Measurements from ENCODE around the gene ZNF837. TPM values are rescaled to one million over a fixed set of nuclear protein-coding genes. Genes with fewer than 3 reads are reported as not detected.

The ZNF837 gene
- total and polyA plus RNA-seq, 2 of the 13 experiments (the other 11 are each of a cell fraction or from before 2014, with no cell fraction given): 0.29 to 1.3 TPM

DNA sequence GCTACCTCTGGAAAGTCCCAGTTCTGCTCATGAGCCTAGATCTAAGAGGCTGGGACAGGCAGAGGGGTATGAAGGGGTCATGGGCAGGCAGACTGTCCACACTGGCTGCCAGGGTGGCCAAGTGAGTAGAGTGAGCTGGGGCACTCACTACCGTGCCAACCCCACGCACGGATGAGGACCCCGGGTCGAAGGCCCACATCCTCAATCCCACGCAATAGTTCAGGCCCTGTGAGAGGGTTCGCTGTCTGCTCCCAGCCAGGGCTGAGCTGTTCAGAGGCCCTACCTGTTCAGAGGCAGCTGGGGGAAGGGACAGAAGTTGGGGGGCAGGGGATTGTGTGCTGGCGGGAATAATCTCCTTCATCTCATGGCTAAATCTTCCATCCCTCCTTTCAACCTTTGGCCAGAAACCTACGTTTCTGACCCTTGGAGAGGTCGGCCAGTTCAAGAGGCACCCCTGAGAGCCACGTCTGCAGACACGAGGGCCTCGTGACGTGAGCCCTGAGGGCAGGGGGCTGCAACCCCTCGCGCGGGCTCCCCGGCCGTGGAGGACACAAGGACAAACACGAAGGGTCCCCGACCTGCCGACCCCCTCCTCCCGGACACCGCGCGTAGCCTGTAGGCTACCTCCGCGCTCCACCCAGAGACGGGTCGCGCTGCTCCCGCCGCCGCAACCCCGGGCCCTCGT, 5.2 kb upstream of the ZNF837 start (continued):
- TF ChIP-seq MTA1 (CRISPR knock-in tag; IDR thresholded peaks at IDR 0.05; ENCODE audit: borderline replicate concordance) (peak; percentile 80; the same call in 1 of the 2 replicates), ZFP90 (CRISPR knock-in tag; IDR thresholded peaks at IDR 0.05; ENCODE audit: borderline replicate concordance) (peak; percentile 12; the same call in 1 of the 2 replicates), RARG (CRISPR knock-in tag; IDR thresholded peaks at IDR 0.05; ENCODE audit: low read depth) (peak; percentile 94; the same call in 1 of the 2 replicates), ZNF672 (CRISPR knock-in tag; IDR thresholded peaks at IDR 0.05) (no peak), ZNF138 (CRISPR knock-in tag; IDR thresholded peaks at IDR 0.05; ENCODE audit: low read depth) (no peak), ZNF44 (CRISPR knock-in tag; IDR thresholded peaks at IDR 0.05) (no peak)
- TF ChIP-seq, protein P1, sequence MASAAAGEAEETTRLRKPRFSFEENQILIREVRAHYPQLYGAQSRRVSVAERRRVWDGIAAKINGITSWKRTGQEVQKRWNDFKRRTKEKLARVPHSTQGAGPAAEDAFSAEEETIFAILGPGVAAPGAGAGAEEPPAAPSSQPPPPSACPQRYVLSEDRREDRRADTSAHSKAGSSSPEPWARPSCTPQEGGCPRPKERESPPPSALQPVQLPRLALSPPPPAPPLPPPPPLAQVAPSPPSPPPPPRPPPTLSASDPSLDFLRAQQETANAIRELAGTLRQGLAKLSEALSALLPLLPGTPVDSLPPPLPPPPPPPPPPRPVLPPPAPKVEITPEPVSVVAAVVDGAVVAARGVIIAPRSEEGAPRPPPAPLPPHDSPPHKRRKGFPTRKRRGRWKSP (CRISPR knock-in tag; IDR thresholded peaks at IDR 0.05): no peak
- TF ChIP-seq, protein P2, sequence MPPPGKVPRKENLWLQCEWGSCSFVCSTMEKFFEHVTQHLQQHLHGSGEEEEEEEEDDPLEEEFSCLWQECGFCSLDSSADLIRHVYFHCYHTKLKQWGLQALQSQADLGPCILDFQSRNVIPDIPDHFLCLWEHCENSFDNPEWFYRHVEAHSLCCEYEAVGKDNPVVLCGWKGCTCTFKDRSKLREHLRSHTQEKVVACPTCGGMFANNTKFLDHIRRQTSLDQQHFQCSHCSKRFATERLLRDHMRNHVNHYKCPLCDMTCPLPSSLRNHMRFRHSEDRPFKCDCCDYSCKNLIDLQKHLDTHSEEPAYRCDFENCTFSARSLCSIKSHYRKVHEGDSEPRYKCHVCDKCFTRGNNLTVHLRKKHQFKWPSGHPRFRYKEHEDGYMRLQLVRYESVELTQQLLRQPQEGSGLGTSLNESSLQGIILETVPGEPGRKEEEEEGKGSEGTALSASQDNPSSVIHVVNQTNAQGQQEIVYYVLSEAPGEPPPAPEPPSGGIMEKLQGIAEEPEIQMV (CRISPR knock-in tag; IDR thresholded peaks at IDR 0.05; ENCODE audit: low read depth): no peak

DNA sequence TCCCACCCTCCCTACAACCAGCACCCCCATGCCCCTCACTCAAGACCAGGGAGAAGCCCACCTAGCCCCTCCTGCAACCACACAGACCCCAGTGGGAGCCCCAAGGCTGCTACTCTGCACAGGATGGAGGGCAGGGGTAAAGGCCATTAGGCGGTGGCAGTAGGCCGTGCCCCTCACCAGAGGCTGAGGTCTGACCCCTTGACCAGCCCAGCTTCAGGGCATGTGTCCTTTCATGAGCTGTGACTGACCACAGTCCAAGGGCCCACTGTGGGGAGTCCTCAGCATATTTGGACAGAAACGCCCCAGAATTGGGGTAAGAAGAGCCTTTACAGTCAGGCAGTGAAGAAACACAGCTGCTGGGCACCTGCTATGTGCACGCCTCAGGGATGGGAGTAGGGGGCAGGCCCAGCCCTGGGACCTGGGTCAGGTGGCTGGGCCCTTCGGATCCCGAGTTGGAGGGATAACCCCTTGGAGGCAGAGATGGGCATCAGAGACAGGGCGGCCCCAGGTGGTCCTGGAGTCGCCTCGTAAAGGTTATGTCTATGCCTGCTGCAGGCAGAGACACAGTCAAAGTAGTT, 4.6 kb upstream of the ZNF837 start:
- POLR2A ChIA-PET: interaction anchor here (1.0 to 4.6 kb wide), 4 partner anchors 12 to 59 kb away, joined by 3 to 19 read pairs (median 6); partner anchors contain the start of genes ZNF497, ZNF584 and ZSCAN22
- no peak for DNase-seq (ENCODE audit: low spot score)
- Histone ChIP-seq H3K27ac (ENCODE audit: extremely low read length, insufficient read depth, low read length) (peak overlapping the region; percentile 99), H3K4me2 (ENCODE audit: low read depth, low read length) (peak overlapping the region; percentile 99), H3K4me1 (ENCODE audit: insufficient read depth, low read length) (peaks cover 46% of the 10 kb centered on the region), H3K27me3 (ENCODE audit: control insufficient read depth in 1 of 2, insufficient read depth in 2 of 2, low read length in 2 of 2) (no peaks in the 10 kb centered on the region; a peak in 1 of 5 replicates), H4K20me1 (ENCODE audit: insufficient read depth, low read length) (peaks cover 23% of the 10 kb centered on the region), H3K36me3 (replicated peaks in 1 of 2; ENCODE audit: control insufficient read depth in 1 of 2, insufficient read depth in 2 of 2, low read length in 2 of 2) (peaks cover 0 to 15% of the 10 kb centered on the region in 2 experiments; a peak in 3 of 5 replicates), H3K4me3 (replicated peaks in 1 of 3; ENCODE audit: insufficient read depth in 1 of 3, low read depth in 2 of 3, low read length in 3 of 3) (peak overlapping the region; percentile 76 to 98 (median 92); a peak in 5 of 6 replicates), H3K9ac (ENCODE audit: insufficient read depth, low read depth, low read length) (peak overlapping the region; percentile 97), H3K79me2 (ENCODE audit: insufficient read depth, low read length) (peaks cover 35% of the 10 kb centered on the region), H3K9me3 (ENCODE audit: low read length) (no peaks in the 10 kb centered on the region), H2AFZ (ENCODE audit: low read length) (no peak overlapping the region)
- 51% methylated on average over 4 of the region's 9 CpGs for WGBS (ENCODE audit: low lambda C conversion rate)
- CTCF ChIA-PET (ENCODE audit: low intra/inter-chr PET ratio, low total read pairs): no interaction called here
- in situ Hi-C loops (cut with HindIII; ENCODE audit: extremely low pct_ligation_motif_present, low pct_unique_long_range_greater_than_20kb): no loop called here
- no TSS peak for BruUV-seq (replicated peaks)
- intact Hi-C loops (cut with micrococcal nuclease; ENCODE audit: unreplicated experiment): loop anchor here (5.0 kb wide), 1 partner anchor 203 kb away; the partner anchor contains the start of gene ZNF274
- ATAC-seq: no peak
- FAIRE-seq: no peak
- no peak for TF ChIP-seq MBD4 (IDR thresholded peaks at IDR 0.05; ENCODE audit: borderline replicate concordance, low read length)
- TF ChIP-seq ZNF552 (CRISPR knock-in tag; IDR thresholded peaks at IDR 0.05; ENCODE audit: borderline replicate concordance): no peak
- TF ChIP-seq ZFP41 (CRISPR knock-in tag; IDR thresholded peaks at IDR 0.05; ENCODE audit: borderline replicate concordance): 0 out of 2 replicates have a peak, but pooled peaks have one; percentile 17
- TF ChIP-seq TMF1 (CRISPR knock-in tag; IDR thresholded peaks at IDR 0.05; ENCODE audit: low read depth): no peak
- TF ChIP-seq ZBTB7A (CRISPR knock-in tag; IDR thresholded peaks at IDR 0.05): no peak
